Gastroesophageal sphincter (tissue), 3 donors: ENCODE data around the gene DCTN2.

Source experiments
- EP300 ChIP-seq: sonication (generic); formaldehyde crosslinking; IDR thresholded peaks from one replicate; pipeline ENCODE4 v1.6.1; 2017; ENCODE audit warnings: antibody characterized with exemption, mild to moderate bottlenecking
- POLR2A ChIP-seq, 2 donors: fragments of 450-650 bp; IDR thresholded peaks; one replicate each; pipeline ENCODE4 v1.6.1; 2017; ENCODE audit warnings: antibody characterized with exemption in 2 of 2, mild to moderate bottlenecking in 2 of 2, moderate library complexity in 1 of 2
- TF ChIP-seq, protein P1 (sequence below), 4 experiments: fragments of 200-600 bp in 2 of 4; fragments of 450-650 bp in 2 of 4; sonication (generic) in 1 of 4; IDR thresholded peaks; one replicate each; pipeline ENCODE4 v1.5.1; 2017 to 2019; ENCODE audit warnings: antibody characterized with exemption in 4 of 4, mild to moderate bottlenecking in 2 of 4, moderate library complexity in 2 of 4

DNA sequence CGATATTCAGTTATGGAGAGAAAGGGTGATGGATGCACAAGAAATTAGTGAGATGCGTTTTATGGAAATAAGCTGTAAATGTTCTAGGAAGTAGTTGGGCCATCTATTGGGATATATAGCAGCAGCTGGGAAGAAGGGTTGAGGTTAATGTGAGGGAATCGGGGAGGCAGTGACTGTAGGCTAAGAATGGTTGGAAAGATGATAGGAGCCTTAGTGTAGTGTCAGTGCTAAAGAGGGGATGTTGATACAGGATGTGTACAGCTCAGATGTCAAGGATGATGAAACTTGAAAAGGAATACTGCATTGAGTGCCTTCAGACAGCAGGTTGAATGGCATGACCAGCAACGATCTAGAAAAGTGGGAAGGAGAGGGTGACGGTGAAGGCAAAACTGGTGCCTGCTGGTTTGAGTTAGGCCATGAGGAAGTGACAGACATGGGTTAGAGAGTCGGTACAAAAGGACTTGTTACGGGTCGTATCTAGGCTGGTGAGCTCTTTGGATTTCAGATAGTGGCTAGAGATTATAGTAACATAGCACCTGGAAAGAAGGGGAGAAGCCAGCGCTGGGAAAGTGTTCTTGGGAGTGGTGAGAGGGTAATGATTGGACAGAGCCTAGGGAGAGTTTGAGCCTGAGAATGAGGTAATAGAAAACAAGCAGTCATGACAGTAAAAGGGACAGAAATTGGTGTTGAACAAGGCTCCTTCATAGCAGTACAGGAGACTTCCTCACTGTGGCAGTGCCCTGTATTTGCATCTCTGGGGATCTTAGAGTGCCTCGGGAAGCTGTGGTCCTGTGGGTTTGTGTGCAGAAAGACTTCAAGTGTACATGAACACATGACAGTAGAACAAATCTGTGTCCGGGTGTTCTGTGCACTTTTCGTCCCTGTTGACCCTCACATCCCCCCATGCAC, 49.5 kb downstream of the DCTN2 start:
- TF ChIP-seq EP300 (no peak), POLR2A (IDR thresholded peaks at IDR 0.05) (no peak)
- TF ChIP-seq, protein P1, sequence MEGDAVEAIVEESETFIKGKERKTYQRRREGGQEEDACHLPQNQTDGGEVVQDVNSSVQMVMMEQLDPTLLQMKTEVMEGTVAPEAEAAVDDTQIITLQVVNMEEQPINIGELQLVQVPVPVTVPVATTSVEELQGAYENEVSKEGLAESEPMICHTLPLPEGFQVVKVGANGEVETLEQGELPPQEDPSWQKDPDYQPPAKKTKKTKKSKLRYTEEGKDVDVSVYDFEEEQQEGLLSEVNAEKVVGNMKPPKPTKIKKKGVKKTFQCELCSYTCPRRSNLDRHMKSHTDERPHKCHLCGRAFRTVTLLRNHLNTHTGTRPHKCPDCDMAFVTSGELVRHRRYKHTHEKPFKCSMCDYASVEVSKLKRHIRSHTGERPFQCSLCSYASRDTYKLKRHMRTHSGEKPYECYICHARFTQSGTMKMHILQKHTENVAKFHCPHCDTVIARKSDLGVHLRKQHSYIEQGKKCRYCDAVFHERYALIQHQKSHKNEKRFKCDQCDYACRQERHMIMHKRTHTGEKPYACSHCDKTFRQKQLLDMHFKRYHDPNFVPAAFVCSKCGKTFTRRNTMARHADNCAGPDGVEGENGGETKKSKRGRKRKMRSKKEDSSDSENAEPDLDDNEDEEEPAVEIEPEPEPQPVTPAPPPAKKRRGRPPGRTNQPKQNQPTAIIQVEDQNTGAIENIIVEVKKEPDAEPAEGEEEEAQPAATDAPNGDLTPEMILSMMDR (IDR thresholded peaks at IDR 0.05): no peak
